ENCODE data around the gene TMEM255B. TPM values are rescaled to one million over a fixed set of nuclear protein-coding genes. Genes with fewer than 3 reads are reported as not detected.

The TMEM255B gene
- polyA plus RNA-seq, 1 donor (not counting 4 experiments of a cell fraction or from before 2014, with no cell fraction given) = 7.6 TPM

DNA sequence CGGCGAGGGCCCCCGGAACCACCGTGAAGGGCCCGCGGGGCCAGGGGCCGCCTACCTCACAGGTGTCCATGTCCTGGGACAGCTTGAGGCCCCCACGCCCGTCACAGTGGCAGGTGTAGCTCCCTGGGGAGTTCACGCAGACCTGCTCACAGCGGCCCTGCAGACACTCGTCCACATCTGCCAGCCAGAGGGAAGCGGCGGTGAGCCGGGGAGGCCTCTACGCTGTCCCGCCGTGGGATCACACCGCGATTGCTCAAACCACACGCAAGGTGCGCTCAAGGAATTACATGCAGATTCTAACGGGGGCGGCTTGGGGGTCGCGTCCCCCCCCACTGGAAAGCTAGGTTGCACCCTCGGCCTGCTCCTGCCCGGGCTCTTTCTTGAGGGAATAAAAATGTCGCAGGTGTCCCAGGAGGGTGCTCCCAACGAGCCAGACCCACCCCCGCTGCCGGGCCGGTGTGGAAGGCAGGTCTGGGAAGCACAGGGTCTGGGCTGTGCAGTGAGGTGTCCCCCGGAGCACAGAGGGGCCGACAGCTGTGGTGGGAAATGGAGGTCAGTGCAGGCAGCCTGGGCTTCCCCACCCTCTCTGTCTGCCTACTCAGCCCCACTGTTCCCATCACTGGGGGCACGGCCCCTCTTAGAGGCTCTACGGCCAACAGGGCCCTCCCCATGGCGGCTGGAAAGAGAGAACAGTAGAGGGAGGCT lies 75.6 kb downstream of the TMEM255B start:
- H3K4me1 ChIP-seq (ENCODE audit: control insufficient read depth, extremely low read depth, insufficient read depth, low read length) = peaks cover 29% of the 10 kb centered on the region
- H2AFZ ChIP-seq (ENCODE audit: control insufficient read depth, low read length) = no peak overlapping the region
- H3K4me3 ChIP-seq (ENCODE audit: control insufficient read depth in 2 of 3, extremely low read depth in 1 of 3, insufficient read depth in 2 of 3, low read depth in 1 of 3, low read length in 3 of 3) = no peak overlapping the region
- no peaks in the 10 kb centered on the region for H3K27me3 ChIP-seq (ENCODE audit: control insufficient read depth, extremely low read depth, insufficient read depth, low read length)
- H3K36me3 ChIP-seq (ENCODE audit: control insufficient read depth in 2 of 2, extremely low read depth in 1 of 2, insufficient read depth in 2 of 2, low read length in 2 of 2) = peaks cover 26 to 40% of the 10 kb centered on the region in 2 experiments
- no peaks in the 10 kb centered on the region for H4K20me1 ChIP-seq (ENCODE audit: control insufficient read depth, extremely low read depth, insufficient read depth, low read length)
- TF ChIP-seq, protein P1, sequence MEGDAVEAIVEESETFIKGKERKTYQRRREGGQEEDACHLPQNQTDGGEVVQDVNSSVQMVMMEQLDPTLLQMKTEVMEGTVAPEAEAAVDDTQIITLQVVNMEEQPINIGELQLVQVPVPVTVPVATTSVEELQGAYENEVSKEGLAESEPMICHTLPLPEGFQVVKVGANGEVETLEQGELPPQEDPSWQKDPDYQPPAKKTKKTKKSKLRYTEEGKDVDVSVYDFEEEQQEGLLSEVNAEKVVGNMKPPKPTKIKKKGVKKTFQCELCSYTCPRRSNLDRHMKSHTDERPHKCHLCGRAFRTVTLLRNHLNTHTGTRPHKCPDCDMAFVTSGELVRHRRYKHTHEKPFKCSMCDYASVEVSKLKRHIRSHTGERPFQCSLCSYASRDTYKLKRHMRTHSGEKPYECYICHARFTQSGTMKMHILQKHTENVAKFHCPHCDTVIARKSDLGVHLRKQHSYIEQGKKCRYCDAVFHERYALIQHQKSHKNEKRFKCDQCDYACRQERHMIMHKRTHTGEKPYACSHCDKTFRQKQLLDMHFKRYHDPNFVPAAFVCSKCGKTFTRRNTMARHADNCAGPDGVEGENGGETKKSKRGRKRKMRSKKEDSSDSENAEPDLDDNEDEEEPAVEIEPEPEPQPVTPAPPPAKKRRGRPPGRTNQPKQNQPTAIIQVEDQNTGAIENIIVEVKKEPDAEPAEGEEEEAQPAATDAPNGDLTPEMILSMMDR (optimal IDR thresholded peaks at IDR 0.05 in 1 of 3, IDR thresholded peaks at IDR 0.05 in 1 of 3, conservative IDR thresholded peaks at IDR 0.05 in 1 of 3; ENCODE audit: extremely low read depth in 1 of 3, insufficient read depth in 2 of 3, low read length in 3 of 3) = no peak
- no peak for TF ChIP-seq EZH2 (IDR thresholded peaks at IDR 0.05; ENCODE audit: low read length)
- DNase-seq (ENCODE audit: low read depth, low spot score) = no peak
- no peak overlapping the region for H3K9ac ChIP-seq (ENCODE audit: control insufficient read depth, extremely low read depth, insufficient read depth, low read length)
- H3K79me2 ChIP-seq (ENCODE audit: control insufficient read depth, insufficient read depth, low read length) = peaks cover 17% of the 10 kb centered on the region
- H3K9me3 ChIP-seq (ENCODE audit: control insufficient read depth, low read depth, low read length) = no peaks in the 10 kb centered on the region
- H3K9me1 ChIP-seq (ENCODE audit: control insufficient read depth, extremely low read depth, insufficient read depth, low read length) = no peaks in the 10 kb centered on the region
- no peak overlapping the region for H3K27ac ChIP-seq (ENCODE audit: control insufficient read depth, insufficient read depth, low read length)
- no peak for FAIRE-seq
- no peak overlapping the region for H3K4me2 ChIP-seq (ENCODE audit: control insufficient read depth, extremely low read depth, insufficient read depth, low read depth, low read length)
- dilution Hi-C loops (cut with MboI; ENCODE audit: extremely low pct_ligation_motif_present, low sequenced_read_pairs) = no loop called here

- no peaks in the 10 kb centered on the region for H3K27me3 ChIP-seq (ENCODE audit: control insufficient read depth, extremely low read depth, insufficient read depth, low read length)
- dilution Hi-C loops (cut with MboI; ENCODE audit: extremely low pct_ligation_motif_present, low sequenced_read_pairs) = no loop called here
- H3K9me1 ChIP-seq (ENCODE audit: control insufficient read depth, extremely low read depth, insufficient read depth, low read length) = no peaks in the 10 kb centered on the region
- H3K4me2 ChIP-seq (ENCODE audit: control insufficient read depth, extremely low read depth, insufficient read depth, low read depth, low read length) = no peak overlapping the region
- H3K27ac ChIP-seq (ENCODE audit: control insufficient read depth, insufficient read depth, low read length) = no peak overlapping the region
- H3K4me3 ChIP-seq (ENCODE audit: control insufficient read depth in 2 of 3, extremely low read depth in 1 of 3, insufficient read depth in 2 of 3, low read depth in 1 of 3, low read length in 3 of 3) = no peak overlapping the region
- DNase-seq (ENCODE audit: low read depth, low spot score) (no peak), FAIRE-seq (no peak)
- TF ChIP-seq, protein P1 (optimal IDR thresholded peaks at IDR 0.05 in 1 of 3, IDR thresholded peaks at IDR 0.05 in 1 of 3, conservative IDR thresholded peaks at IDR 0.05 in 1 of 3; ENCODE audit: extremely low read depth in 1 of 3, insufficient read depth in 2 of 3, low read length in 3 of 3) = no peak
- no peak for TF ChIP-seq EZH2 (IDR thresholded peaks at IDR 0.05; ENCODE audit: low read length)
- no peaks in the 10 kb centered on the region for H4K20me1 ChIP-seq (ENCODE audit: control insufficient read depth, extremely low read depth, insufficient read depth, low read length)
- peaks cover 28 to 44% of the 10 kb centered on the region in 2 experiments for H3K36me3 ChIP-seq (ENCODE audit: control insufficient read depth in 2 of 2, extremely low read depth in 1 of 2, insufficient read depth in 2 of 2, low read length in 2 of 2)
- H3K4me1 ChIP-seq (ENCODE audit: control insufficient read depth, extremely low read depth, insufficient read depth, low read length) = peaks cover 40% of the 10 kb centered on the region
- H3K79me2 ChIP-seq (ENCODE audit: control insufficient read depth, insufficient read depth, low read length) = peaks cover 24% of the 10 kb centered on the region
- H3K9me3 ChIP-seq (ENCODE audit: control insufficient read depth, low read depth, low read length) = no peaks in the 10 kb centered on the region
- H3K9ac ChIP-seq (ENCODE audit: control insufficient read depth, extremely low read depth, insufficient read depth, low read length) = no peak overlapping the region
- no peak overlapping the region for H2AFZ ChIP-seq (ENCODE audit: control insufficient read depth, low read length)
Observed at GRCh38 chr13:113835461-113836270, 76.6 kb downstream of the TMEM255B start.
